ENCODE measurements around the gene RENBP.
A peak's percentile ranks its signal among the peaks of the same experiment; 100 is the strongest.

The RENBP gene

GRCh38 chrX:153952373-153953026, 8.1 kb upstream of the RENBP start:
- no peak overlapping the region for H3K27ac ChIP-seq
- TF ChIP-seq CTCF (IDR thresholded peaks at IDR 0.05), result no peak
- no peak for TF ChIP-seq ZFX (IDR thresholded peaks at IDR 0.05; ENCODE audit: borderline replicate concordance)

GRCh38 chrX:153951683-153952372, 7.4 kb upstream of the RENBP start:
- TF ChIP-seq ZFX (IDR thresholded peaks at IDR 0.05; ENCODE audit: borderline replicate concordance) (no peak), CTCF (IDR thresholded peaks at IDR 0.05) (no peak)
- no peak overlapping the region for H3K27ac ChIP-seq

GRCh38 chrX:153950127-153950526, 5.7 kb upstream of the RENBP start:
- no peak overlapping the region for H3K27ac ChIP-seq
- TF ChIP-seq CTCF (IDR thresholded peaks at IDR 0.05) (no peak), ZFX (IDR thresholded peaks at IDR 0.05; ENCODE audit: borderline replicate concordance) (no peak)

GRCh38 chrX:153948847-153949805, 4.7 kb upstream of the RENBP start:
- H3K27ac ChIP-seq, result no peak overlapping the region
- no peak for TF ChIP-seq ZFX (IDR thresholded peaks at IDR 0.05; ENCODE audit: borderline replicate concordance)
- no peak for TF ChIP-seq CTCF (IDR thresholded peaks at IDR 0.05)

GRCh38 chrX:153948002-153948466, 3.6 kb upstream of the RENBP start:
- no peak overlapping the region for H3K27ac ChIP-seq
- no peak for TF ChIP-seq ZFX (IDR thresholded peaks at IDR 0.05; ENCODE audit: borderline replicate concordance)
- no peak for TF ChIP-seq CTCF (IDR thresholded peaks at IDR 0.05)

GRCh38 chrX:153947009-153947769, 2.7 kb upstream of the RENBP start:
- TF ChIP-seq ZFX (IDR thresholded peaks at IDR 0.05; ENCODE audit: borderline replicate concordance) (no peak), CTCF (IDR thresholded peaks at IDR 0.05) (peak; percentile 90)
- 0 out of 2 replicates have a peak overlapping the region, but pooled peaks have one; percentile 18 for H3K27ac ChIP-seq

All from 22Rv1 (cell line).